Measurements from ENCODE around the gene HSD3B1.
"Not testable (repeated sequence)": the region's sequence is repeated elsewhere in the genome, so short reads cannot be mapped to it uniquely, and the experiment has no call there.

The HSD3B1 gene

DNA sequence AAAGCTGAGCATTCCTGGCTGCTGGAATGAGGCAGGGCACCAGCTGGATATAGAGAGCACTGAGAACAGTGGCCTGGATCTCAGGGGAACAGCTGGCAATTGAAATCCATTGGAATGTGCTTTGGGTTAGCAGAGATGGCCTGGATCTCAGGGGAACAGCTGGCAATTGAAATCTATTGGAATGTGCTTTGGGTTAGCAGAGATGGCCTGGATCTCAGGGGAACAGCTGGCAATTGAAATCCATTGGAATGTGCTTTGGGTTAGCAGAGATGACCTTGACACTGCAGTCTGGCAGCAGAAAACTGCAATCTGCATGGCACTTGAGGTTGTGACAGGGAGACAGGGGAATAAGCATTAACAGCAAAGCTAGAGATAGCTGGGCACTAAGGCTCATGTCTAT, 10.7 kb downstream of the HSD3B1 start:
- H3K4me1 Mint-ChIP-seq; H3K4me3 Mint-ChIP-seq; H3K36me3 Mint-ChIP-seq; H3K27ac Mint-ChIP-seq; H3K27me3 Mint-ChIP-seq; DNase-seq (ENCODE audit: low spot score in 2 of 2); H3K9me3 Mint-ChIP-seq; ATAC-seq (ENCODE audit: low read depth): not testable (repeated sequence)

DNA sequence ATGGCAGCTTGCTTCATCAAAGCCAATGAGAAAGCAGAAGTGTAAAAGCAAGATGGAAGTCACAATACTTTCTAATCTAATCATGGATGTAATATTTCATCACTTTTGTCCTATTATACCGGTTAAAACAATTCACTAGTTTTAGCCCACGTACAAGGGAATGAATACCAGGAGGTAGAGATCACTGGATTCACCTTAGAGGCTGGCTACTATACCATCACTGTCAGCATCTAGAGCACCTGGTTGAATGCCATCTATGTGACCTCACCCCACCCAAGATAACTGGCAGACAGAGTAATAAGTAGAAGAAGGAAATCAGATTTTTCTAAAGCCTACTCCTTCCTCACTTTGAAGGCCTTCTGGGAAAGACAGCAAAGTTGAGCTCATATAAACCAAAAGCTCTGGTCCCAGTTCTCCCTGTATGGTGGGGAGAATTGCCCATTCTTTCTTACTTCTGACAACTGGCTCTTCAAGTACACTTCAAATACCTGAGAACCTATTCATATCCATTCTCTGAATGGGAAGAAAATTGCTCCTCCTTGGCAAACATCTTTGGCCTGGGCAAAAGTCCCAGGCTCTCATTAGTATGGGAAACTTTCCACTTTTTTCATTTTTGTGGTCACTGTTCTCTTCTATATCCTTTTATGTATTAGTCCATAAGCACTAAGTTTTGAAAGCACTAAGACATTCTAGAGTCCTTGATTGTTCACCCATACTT, 24.8 kb downstream of the HSD3B1 start:
- ATAC-seq (ENCODE audit: low read depth) (no peak), DNase-seq (ENCODE audit: low spot score in 2 of 2) (no peak)
- no peaks in the 10 kb centered on the region for H3K4me1 Mint-ChIP-seq
- no peak overlapping the region for H3K27ac Mint-ChIP-seq
- no peak overlapping the region for H3K4me3 Mint-ChIP-seq
- peaks cover 14% of the 10 kb centered on the region for H3K27me3 Mint-ChIP-seq
- H3K36me3 Mint-ChIP-seq: no peaks in the 10 kb centered on the region
- no peaks in the 10 kb centered on the region for H3K9me3 Mint-ChIP-seq

DNA sequence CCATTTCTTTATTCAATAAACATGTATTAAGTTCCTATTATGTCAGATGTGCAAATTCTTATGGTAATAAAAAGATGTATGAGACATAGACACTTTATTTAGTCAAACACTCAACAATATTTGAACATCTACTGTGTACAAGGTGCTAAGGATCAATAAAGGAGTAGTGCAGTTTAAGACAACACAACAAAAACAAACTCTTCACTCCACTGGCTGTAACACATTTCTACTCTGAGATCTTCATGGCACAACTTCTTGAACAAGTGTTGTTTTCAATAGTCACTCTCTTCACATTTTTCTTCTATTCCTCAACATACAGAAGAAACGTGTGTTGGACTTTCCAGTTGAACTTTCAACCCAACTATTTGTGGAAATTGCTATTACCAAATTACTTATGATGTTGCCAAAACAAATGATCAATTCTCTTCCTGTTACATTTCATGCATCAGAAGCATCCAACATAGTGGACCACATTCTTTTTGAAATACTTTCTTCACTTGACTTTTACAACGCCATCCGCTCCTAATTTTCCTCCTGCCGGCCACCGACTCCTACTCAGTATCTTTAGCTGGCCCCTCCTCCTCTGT, 25.4 kb downstream of the HSD3B1 start:
- no peaks in the 10 kb centered on the region for H3K9me3 Mint-ChIP-seq
- H3K4me1 Mint-ChIP-seq: no peaks in the 10 kb centered on the region
- no peaks in the 10 kb centered on the region for H3K36me3 Mint-ChIP-seq
- peaks cover 12% of the 10 kb centered on the region for H3K27me3 Mint-ChIP-seq
- ATAC-seq (ENCODE audit: low read depth) (no peak), DNase-seq (ENCODE audit: low spot score in 2 of 2) (no peak)
- no peak overlapping the region for H3K4me3 Mint-ChIP-seq
- no peak overlapping the region for H3K27ac Mint-ChIP-seq

DNA sequence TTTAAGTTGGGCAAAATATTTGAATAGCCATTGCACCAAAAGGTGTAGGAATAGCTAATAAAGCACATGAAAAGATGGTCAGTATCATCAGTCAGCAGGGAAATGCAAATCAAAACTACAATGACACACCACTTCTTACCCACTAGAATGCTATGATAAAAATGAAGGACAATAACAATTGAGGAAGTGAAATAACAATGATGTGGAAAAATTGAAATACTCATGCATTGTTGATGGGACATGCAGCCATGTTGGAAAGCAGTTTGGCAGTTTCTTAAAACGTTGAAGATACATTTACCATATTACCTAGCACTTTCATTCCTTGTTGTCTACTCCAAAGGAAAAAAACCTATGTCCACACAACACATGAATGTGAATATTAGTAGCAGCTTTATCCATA, 28.4 kb downstream of the HSD3B1 start:
- Mint-ChIP-seq H3K36me3 (no peaks in the 10 kb centered on the region), H3K27me3 (peaks cover 13% of the 10 kb centered on the region), H3K4me3 (no peak overlapping the region), H3K4me1 (no peaks in the 10 kb centered on the region), H3K9me3 (no peaks in the 10 kb centered on the region), H3K27ac (no peak overlapping the region)
- ATAC-seq (ENCODE audit: low read depth): no peak
- DNase-seq (ENCODE audit: low spot score in 2 of 2): no peak

DNA sequence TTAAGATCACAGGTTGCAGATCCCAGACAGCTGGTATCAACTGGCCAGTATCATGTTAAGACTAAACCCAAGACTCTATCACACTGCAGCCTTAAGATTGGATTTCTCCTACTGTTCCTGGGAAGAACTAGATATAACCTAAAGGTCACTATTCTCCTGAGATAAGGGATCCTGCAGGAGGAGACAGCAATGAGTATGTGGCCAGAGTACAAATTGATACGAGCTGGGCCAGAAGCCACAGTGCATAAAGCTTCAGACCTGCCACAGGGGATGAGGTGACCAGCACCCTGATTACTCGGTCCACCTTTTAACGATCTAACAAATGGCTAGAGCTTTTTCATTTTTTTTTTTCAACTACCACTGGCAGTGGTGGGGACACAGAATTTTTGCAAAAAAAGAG, 31.0 kb downstream of the HSD3B1 start:
- ATAC-seq (ENCODE audit: low read depth) (no peak), DNase-seq (ENCODE audit: low spot score in 2 of 2) (no peak)
- Mint-ChIP-seq H3K4me3 (no peak overlapping the region), H3K9me3 (no peaks in the 10 kb centered on the region), H3K4me1 (peaks cover 4% of the 10 kb centered on the region), H3K27me3 (peaks cover 14% of the 10 kb centered on the region), H3K36me3 (no peaks in the 10 kb centered on the region), H3K27ac (no peak overlapping the region)

DNA sequence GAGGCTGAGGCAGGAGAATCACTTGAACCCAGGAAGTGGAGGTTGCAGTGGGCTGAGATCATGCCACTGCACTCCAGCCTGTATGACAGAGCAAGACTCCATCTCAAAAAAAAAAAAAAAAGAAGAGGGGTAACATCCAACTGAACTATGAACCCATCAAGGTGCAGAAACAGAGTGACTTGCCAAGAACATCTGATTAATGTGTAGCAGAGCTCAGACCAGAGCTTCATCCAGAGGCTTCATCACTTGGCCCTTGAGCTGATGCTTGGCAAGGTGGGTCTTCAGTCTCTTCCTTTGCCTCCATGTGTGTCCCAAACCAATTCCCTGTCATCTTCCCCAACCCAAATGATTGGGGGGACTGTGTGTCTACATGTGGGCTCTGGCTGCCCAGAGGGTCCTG, 32.6 kb downstream of the HSD3B1 start:
- ATAC-seq (ENCODE audit: low read depth): no peak
- Mint-ChIP-seq H3K4me3 (no peak overlapping the region), H3K9me3 (no peaks in the 10 kb centered on the region), H3K27ac (no peak overlapping the region), H3K4me1 (peaks cover 4% of the 10 kb centered on the region), H3K27me3 (peaks cover 14% of the 10 kb centered on the region), H3K36me3 (no peaks in the 10 kb centered on the region)
- no peak for DNase-seq (ENCODE audit: low spot score in 2 of 2)

DNA sequence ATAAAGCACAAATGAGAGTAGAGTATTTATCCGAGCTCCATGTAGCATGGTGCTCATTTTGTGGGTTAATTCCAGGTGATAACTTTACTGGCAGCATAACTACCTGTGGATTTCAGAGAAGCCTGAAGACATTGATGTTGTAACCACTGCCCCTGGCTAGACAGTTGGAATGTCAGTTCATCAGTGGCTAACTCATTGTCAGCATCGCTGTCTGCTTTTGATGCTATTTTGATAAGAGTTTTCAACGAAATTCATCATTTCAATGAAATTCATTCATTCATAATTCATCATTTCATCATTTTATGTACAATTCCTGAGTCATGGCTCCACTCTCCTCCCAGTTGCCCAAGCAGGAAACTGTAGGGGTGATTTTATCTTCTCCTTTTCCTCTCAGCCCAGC, 34.4 kb downstream of the HSD3B1 start:
- Mint-ChIP-seq H3K36me3 (no peaks in the 10 kb centered on the region), H3K4me3 (no peak overlapping the region), H3K4me1 (peaks cover 4% of the 10 kb centered on the region), H3K27me3 (peaks cover 14% of the 10 kb centered on the region), H3K9me3 (no peaks in the 10 kb centered on the region), H3K27ac (no peak overlapping the region)
- ATAC-seq (ENCODE audit: low read depth): no peak
- DNase-seq (ENCODE audit: low spot score in 2 of 2): no peak

DNA sequence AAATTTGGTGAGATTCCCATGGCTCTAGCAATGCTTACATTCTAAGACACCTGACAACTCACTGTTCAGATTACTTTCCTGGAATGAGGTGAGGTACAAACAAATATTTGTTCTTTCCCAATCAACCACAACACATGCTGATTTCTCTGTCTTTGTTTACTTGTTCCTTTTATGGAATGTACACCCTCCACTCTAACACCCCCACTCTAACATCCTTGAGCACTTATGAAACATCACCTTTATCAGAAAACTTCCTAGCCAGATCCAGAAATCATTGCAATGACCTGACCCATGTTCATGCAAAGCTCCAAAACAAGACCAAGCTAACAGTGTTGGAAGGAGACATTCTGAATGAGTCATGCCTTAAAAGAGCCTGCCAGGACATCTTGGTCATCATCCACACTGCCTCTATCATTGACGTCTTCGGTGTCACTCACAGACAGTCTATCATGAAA, 35.5 kb downstream of the HSD3B1 start:
- Mint-ChIP-seq H3K27ac (no peak overlapping the region), H3K4me1 (peaks cover 4% of the 10 kb centered on the region), H3K36me3 (no peaks in the 10 kb centered on the region), H3K9me3 (no peaks in the 10 kb centered on the region), H3K27me3 (peaks cover 12% of the 10 kb centered on the region), H3K4me3 (no peak overlapping the region)
- ATAC-seq (ENCODE audit: low read depth) (no peak), DNase-seq (ENCODE audit: low spot score in 2 of 2) (no peak)

DNA sequence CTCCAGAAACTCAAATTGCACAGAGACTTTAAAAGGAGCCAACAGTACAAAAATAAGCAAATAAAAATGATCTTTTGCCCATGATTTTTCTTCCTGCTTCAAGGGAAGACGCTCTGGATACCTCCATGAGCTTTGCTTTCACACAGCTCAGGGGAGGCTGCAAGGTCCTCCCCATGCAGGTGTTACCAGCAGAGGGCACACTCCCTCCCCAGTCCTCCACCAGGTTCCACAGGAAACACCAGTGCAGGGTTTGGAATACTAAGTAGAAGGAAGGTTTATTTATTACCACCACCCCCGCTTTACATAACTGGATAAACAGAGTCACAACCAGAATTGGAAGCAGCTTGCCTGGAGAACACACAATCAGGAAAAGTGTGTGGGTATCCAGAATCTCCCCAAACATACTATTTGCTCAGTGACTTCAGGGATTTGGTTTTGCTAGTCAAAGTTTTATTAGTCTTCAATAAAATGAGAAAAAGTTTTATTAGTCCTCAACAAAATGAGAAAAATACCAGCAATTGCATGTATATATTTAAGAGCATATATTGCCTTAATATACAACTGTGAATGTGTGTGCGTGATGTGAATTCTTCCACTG, 37.3 kb downstream of the HSD3B1 start:
- no peak overlapping the region for H3K27ac Mint-ChIP-seq
- no peaks in the 10 kb centered on the region for H3K9me3 Mint-ChIP-seq
- H3K4me3 Mint-ChIP-seq: no peak overlapping the region
- H3K36me3 Mint-ChIP-seq: no peaks in the 10 kb centered on the region
- H3K27me3 Mint-ChIP-seq: peaks cover 8% of the 10 kb centered on the region
- H3K4me1 Mint-ChIP-seq: peaks cover 4% of the 10 kb centered on the region
- no peak for DNase-seq (ENCODE audit: low spot score in 2 of 2)
- no peak for ATAC-seq (ENCODE audit: low read depth)

DNA sequence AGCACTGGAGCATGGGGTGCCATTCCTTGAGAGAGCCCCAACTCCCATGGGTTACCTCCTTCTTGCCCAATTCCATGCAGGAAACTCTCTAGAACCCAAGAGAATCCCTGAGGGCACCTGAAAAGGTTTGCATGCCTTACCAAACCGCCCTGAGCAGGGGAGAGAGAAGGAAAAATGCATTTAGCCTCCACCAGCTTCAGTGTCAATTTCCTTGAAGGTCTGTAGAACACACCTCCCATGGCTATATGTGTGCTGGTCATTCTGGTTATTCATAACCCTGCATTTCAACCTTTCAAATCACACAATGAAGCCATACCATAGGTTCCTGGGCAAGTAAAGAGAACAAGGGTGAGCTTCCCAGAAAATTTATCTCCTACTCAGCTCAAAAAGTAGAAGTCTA, 39.6 kb downstream of the HSD3B1 start:
- no peak for ATAC-seq (ENCODE audit: low read depth)
- Mint-ChIP-seq H3K36me3 (no peaks in the 10 kb centered on the region), H3K9me3 (no peaks in the 10 kb centered on the region), H3K27ac (no peak overlapping the region), H3K4me3 (no peak overlapping the region), H3K4me1 (peaks cover 10% of the 10 kb centered on the region), H3K27me3 (peaks cover 8% of the 10 kb centered on the region)
- no peak for DNase-seq (ENCODE audit: low spot score in 2 of 2)

DNA sequence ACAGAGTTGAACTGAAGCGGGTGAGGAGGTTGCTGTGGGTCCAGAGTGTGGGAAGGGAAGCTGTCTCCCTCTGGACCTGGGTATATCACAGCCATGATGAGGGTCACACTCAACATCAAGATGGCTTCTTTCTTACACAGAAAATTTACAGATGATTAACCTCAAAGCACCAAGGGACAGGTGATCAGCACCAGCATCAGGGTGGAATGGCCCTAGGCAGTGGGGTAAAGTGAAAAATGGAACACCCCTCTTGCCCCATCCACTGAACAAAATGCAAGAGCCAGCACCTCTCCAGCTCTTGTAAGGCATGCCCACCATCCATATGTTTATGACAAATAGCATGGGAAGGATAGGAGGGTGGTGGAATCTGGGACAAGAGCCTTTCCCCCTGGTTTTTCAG, 40.3 kb downstream of the HSD3B1 start:
- peaks cover 7% of the 10 kb centered on the region for H3K4me1 Mint-ChIP-seq
- no peak for ATAC-seq (ENCODE audit: low read depth)
- no peaks in the 10 kb centered on the region for H3K9me3 Mint-ChIP-seq
- H3K27me3 Mint-ChIP-seq: peaks cover 6% of the 10 kb centered on the region
- no peak for DNase-seq (ENCODE audit: low spot score in 2 of 2)
- no peak overlapping the region for H3K27ac Mint-ChIP-seq
- no peaks in the 10 kb centered on the region for H3K36me3 Mint-ChIP-seq
- no peak overlapping the region for H3K4me3 Mint-ChIP-seq

DNA sequence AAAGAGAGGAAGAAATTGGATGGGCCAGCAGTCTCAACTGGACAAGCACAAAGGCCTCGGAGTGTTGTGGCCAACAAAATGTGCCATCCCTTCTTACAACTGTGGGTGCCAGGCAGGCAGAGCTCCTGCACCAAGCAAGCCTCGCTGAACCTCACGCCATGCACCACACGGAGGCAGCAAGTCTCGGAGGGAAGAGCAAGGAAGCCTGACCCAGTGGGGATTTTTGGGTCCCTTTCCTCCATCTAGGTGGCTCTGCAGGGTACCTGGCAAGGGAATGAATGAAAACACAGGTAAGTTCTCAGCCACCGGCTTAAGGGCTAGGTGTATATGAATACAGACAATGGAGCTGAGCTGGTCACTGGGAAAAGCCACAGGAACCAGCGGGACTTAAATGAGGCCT, 40.8 kb downstream of the HSD3B1 start:
- Mint-ChIP-seq H3K9me3 (no peaks in the 10 kb centered on the region), H3K4me3 (no peak overlapping the region), H3K27ac (no peak overlapping the region), H3K4me1 (peaks cover 10% of the 10 kb centered on the region), H3K36me3 (no peaks in the 10 kb centered on the region), H3K27me3 (peaks cover 1% of the 10 kb centered on the region)
- ATAC-seq (ENCODE audit: low read depth) (no peak), DNase-seq (ENCODE audit: low spot score in 2 of 2) (no peak)

DNA sequence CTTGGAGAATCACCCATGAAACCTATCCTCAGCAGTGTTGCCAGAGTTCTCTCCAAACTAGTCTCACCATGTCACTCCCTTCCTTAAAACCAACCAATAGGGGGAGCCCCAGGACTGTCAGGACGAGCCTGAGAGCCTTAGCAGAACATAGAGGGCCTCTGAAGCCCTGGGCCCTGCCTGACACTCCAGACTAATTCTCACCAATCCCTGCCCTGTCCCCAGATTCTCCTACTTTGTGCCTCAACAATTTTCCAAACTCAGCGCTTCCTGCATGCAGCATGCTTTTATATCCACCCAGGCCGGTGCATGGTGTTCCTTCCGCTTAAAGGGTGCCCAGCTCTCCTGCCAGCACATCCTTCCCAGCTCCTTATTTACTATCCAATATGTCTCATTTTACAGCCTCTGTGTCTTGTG, 42.7 kb downstream of the HSD3B1 start:
- peak overlapping the region; percentile 40 for H3K27ac Mint-ChIP-seq
- no peaks in the 10 kb centered on the region for H3K27me3 Mint-ChIP-seq
- no peaks in the 10 kb centered on the region for H3K9me3 Mint-ChIP-seq
- ATAC-seq (ENCODE audit: low read depth) (peak; percentile 73), DNase-seq (ENCODE audit: low spot score in 2 of 2) (peak; percentile 49 to 60)
- no peaks in the 10 kb centered on the region for H3K36me3 Mint-ChIP-seq
- H3K4me1 Mint-ChIP-seq: peaks cover 12% of the 10 kb centered on the region
- no peak overlapping the region for H3K4me3 Mint-ChIP-seq

DNA sequence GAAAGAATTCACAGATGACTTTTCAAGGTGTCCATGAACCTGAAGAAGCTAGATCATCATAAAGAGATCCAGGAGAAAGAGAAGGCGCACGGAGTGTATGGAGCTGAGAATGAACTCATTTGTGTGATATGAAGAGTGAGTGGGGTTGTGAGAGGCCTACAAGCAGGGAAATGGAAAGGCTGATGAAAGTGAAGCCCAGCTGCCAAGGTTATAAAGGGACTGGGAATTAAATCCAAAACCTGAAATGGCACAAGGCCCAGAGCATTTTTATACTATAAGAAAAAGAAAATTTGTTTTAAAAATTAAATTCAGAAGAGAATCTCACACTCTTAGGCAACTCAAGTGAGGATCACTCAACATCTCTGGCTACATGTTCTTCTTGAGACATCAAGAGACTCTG, 43.4 kb downstream of the HSD3B1 start:
- ATAC-seq (ENCODE audit: low read depth) (no peak), DNase-seq (ENCODE audit: low spot score in 2 of 2) (no peak)
- Mint-ChIP-seq H3K4me1 (peaks cover 12% of the 10 kb centered on the region), H3K27ac (peak overlapping the region; percentile 40), H3K27me3 (no peaks in the 10 kb centered on the region), H3K9me3 (no peaks in the 10 kb centered on the region), H3K36me3 (no peaks in the 10 kb centered on the region), H3K4me3 (no peak overlapping the region)

DNA sequence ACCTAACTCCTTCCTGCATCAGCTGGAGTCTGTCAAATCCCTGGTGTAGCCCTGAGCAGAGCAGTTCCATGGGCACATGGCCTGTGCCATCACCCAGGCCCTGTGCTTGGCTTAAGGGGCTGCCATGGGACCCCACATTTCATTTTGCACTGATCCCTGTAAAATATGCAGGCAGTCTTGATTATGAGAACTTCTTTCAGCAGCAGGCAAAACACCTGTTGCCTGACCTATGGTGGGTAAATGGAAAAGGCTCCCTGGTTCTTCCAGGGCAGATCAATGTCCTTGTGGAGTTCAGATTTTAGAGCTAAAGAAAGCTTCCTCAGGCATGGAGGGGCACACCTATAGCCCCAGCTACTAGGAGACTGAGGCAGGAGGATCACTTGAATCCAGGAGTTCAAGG, 44.2 kb downstream of the HSD3B1 start:
- H3K4me1 Mint-ChIP-seq: peaks cover 12% of the 10 kb centered on the region
- no peaks in the 10 kb centered on the region for H3K27me3 Mint-ChIP-seq
- DNase-seq (ENCODE audit: low spot score in 2 of 2): no peak
- H3K36me3 Mint-ChIP-seq: no peaks in the 10 kb centered on the region
- no peak overlapping the region for H3K27ac Mint-ChIP-seq
- ATAC-seq (ENCODE audit: low read depth): no peak
- H3K9me3 Mint-ChIP-seq: no peaks in the 10 kb centered on the region
- H3K4me3 Mint-ChIP-seq: no peak overlapping the region

Data from memory B cell (primary cell).